Measurements from ENCODE around the gene HEBP1. TPM values are rescaled to one million over a fixed set of nuclear protein-coding genes. Genes with fewer than 3 reads are reported as not detected.

The HEBP1 gene
- total RNA-seq, 1 experiment from 2014 or later = 19.3 TPM

- intact Hi-C loops (cut with micrococcal nuclease; ENCODE audit: unreplicated experiment) = no loop called here
- ATAC-seq (no peak), DNase-seq (ENCODE audit: low read depth, low spot score) (no peak)
- H3K9me3 ChIP-seq (ENCODE audit: control insufficient read depth, insufficient read depth, low read depth, low read length) = no peaks in the 10 kb centered on the region
- no peak overlapping the region for H3K4me3 ChIP-seq (ENCODE audit: low read depth in 2 of 2, low read length in 2 of 2)
- no peaks in the 10 kb centered on the region for H3K36me3 ChIP-seq (ENCODE audit: control insufficient read depth, insufficient read depth, low read length)
- in situ Hi-C loops (cut with HindIII; ENCODE audit: low pct_unique_long_range_greater_than_20kb, low sequenced_read_pairs) = no loop called here
- no peaks in the 10 kb centered on the region; the same call in none of the 2 replicates for H3K4me1 ChIP-seq (ENCODE audit: control insufficient read depth, insufficient read depth, low read length)
- no peaks in the 10 kb centered on the region for H3K27me3 ChIP-seq (ENCODE audit: control insufficient read depth, insufficient read depth, low read length)
- no peak overlapping the region for H3K27ac ChIP-seq (ENCODE audit: low read length)
- BruUV-seq (replicated peaks) = no TSS peak
- ChIA-PET CTCF (interaction anchor here (0.6 kb wide), 1 partner anchor 72 kb away, joined by 9 read pairs; no protein-coding TSS in a partner anchor), POLR2A (no interaction called here)
- TF ChIP-seq, protein P1, sequence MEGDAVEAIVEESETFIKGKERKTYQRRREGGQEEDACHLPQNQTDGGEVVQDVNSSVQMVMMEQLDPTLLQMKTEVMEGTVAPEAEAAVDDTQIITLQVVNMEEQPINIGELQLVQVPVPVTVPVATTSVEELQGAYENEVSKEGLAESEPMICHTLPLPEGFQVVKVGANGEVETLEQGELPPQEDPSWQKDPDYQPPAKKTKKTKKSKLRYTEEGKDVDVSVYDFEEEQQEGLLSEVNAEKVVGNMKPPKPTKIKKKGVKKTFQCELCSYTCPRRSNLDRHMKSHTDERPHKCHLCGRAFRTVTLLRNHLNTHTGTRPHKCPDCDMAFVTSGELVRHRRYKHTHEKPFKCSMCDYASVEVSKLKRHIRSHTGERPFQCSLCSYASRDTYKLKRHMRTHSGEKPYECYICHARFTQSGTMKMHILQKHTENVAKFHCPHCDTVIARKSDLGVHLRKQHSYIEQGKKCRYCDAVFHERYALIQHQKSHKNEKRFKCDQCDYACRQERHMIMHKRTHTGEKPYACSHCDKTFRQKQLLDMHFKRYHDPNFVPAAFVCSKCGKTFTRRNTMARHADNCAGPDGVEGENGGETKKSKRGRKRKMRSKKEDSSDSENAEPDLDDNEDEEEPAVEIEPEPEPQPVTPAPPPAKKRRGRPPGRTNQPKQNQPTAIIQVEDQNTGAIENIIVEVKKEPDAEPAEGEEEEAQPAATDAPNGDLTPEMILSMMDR (IDR thresholded peaks at IDR 0.05) = no peak
- TF ChIP-seq TCF7L2 (IDR thresholded peaks at IDR 0.05; ENCODE audit: low read depth, low read length) = no peak
- TF ChIP-seq, protein P2, sequence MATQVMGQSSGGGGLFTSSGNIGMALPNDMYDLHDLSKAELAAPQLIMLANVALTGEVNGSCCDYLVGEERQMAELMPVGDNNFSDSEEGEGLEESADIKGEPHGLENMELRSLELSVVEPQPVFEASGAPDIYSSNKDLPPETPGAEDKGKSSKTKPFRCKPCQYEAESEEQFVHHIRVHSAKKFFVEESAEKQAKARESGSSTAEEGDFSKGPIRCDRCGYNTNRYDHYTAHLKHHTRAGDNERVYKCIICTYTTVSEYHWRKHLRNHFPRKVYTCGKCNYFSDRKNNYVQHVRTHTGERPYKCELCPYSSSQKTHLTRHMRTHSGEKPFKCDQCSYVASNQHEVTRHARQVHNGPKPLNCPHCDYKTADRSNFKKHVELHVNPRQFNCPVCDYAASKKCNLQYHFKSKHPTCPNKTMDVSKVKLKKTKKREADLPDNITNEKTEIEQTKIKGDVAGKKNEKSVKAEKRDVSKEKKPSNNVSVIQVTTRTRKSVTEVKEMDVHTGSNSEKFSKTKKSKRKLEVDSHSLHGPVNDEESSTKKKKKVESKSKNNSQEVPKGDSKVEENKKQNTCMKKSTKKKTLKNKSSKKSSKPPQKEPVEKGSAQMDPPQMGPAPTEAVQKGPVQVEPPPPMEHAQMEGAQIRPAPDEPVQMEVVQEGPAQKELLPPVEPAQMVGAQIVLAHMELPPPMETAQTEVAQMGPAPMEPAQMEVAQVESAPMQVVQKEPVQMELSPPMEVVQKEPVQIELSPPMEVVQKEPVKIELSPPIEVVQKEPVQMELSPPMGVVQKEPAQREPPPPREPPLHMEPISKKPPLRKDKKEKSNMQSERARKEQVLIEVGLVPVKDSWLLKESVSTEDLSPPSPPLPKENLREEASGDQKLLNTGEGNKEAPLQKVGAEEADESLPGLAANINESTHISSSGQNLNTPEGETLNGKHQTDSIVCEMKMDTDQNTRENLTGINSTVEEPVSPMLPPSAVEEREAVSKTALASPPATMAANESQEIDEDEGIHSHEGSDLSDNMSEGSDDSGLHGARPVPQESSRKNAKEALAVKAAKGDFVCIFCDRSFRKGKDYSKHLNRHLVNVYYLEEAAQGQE (IDR thresholded peaks at IDR 0.05; ENCODE audit: insufficient read depth in 1 of 2, low read depth in 2 of 2, low read length in 1 of 2) = no peak
- no peak for TF ChIP-seq SIN3A (IDR thresholded peaks at IDR 0.05; ENCODE audit: borderline replicate concordance, insufficient read depth, low read depth, low read length)
- TF ChIP-seq POLR2AphosphoS5 (IDR thresholded peaks at IDR 0.05; ENCODE audit: low read depth, low read length) = no peak
Observed at GRCh38 chr12:12995088-12995487, 5.0 kb downstream of the HEBP1 start.

- in situ Hi-C loops (cut with HindIII; ENCODE audit: low pct_unique_long_range_greater_than_20kb, low sequenced_read_pairs) = no loop called here
- no peak for DNase-seq (ENCODE audit: low read depth, low spot score)
- no peak for ATAC-seq
- Histone ChIP-seq H3K27ac (ENCODE audit: low read length) (no peak overlapping the region), H3K36me3 (ENCODE audit: control insufficient read depth, insufficient read depth, low read length) (0 out of 2 replicates have a peak, but pooled peaks cover under 1% of the 10 kb centered on the region), H3K27me3 (ENCODE audit: control insufficient read depth, insufficient read depth, low read length) (no peaks in the 10 kb centered on the region), H3K4me3 (ENCODE audit: low read depth in 2 of 2, low read length in 2 of 2) (no peak overlapping the region), H3K9me3 (ENCODE audit: control insufficient read depth, insufficient read depth, low read depth, low read length) (no peaks in the 10 kb centered on the region), H3K4me1 (ENCODE audit: control insufficient read depth, insufficient read depth, low read length) (no peaks in the 10 kb centered on the region; the same call in 1 of the 2 replicates)
- intact Hi-C loops (cut with micrococcal nuclease; ENCODE audit: unreplicated experiment) = no loop called here
- BruUV-seq (replicated peaks) = no TSS peak
- ChIA-PET POLR2A (interaction anchor here (0.7 kb wide), 1 partner anchor 115 kb away, joined by 3 read pairs; no protein-coding TSS in a partner anchor), CTCF (interaction anchor here (0.6 to 0.7 kb wide), 2 partner anchors 36 to 81 kb away, joined by 3 to 6 read pairs; no protein-coding TSS in a partner anchor)
- no peak for TF ChIP-seq TCF7L2 (IDR thresholded peaks at IDR 0.05; ENCODE audit: low read depth, low read length)
- TF ChIP-seq, protein P1 (IDR thresholded peaks at IDR 0.05) = no peak
- TF ChIP-seq, protein P2 (IDR thresholded peaks at IDR 0.05; ENCODE audit: insufficient read depth in 1 of 2, low read depth in 2 of 2, low read length in 1 of 2) = no peak
- TF ChIP-seq SIN3A (IDR thresholded peaks at IDR 0.05; ENCODE audit: borderline replicate concordance, insufficient read depth, low read depth, low read length) = no peak
- TF ChIP-seq POLR2AphosphoS5 (IDR thresholded peaks at IDR 0.05; ENCODE audit: low read depth, low read length) = no peak
Observed at GRCh38 chr12:12993367-12993766, 6.7 kb downstream of the HEBP1 start.
